DMS114 treated with DMSO at 0.1 percent for 48 hours (cell line): Measurements from ENCODE around the gene PITPNB.

Experiments
- DNase-seq: peaks from one replicate; lab custom pipeline; 2025; ENCODE audit not compliant: unreplicated experiment; lab: John Stamatoyannopoulos, UW

Gene PITPNB

GRCh38 chr22:27834364-27835185 lies 84.5 kb downstream of the PITPNB start:
- no peak for DNase-seq

DNA sequence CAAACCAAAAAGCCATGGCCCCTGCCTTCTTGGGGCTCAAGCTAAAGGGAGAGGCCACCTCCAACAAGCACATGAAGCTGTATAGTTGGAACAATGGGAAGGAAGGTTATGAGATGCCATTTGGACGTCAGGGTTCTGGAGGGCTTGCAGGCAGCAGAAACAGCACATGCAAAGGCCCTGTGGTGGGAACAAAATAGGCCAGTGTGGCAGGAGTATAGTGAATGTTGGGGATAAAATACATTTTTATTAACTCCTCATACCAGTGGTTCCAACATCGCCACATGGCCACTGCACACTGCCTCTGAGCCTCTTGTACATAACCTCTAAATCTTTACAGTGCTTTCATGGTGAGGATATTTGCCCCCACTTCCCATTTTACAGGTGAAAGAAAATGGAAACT lies 85.3 kb downstream of the PITPNB start:
- DNase-seq: no peak

DNA sequence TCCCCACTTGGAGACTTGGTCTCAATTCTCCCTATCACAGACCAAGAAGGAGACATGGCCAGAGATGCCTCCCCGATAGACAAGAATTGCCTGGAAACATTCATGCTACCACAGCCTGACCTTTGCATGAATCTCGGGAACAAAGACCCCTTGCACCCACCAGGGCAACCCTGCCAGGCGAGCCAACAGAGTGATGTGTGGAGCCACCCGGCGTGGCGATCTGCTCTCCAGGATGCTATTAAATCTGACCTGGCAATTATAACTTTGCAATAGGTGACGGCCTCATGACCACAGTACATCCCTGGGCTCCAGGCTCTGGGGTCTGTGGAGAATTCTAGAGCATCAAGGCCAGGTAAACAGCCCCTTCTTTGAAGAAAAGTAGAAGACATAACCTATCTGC lies 86.5 kb downstream of the PITPNB start:
- no peak for DNase-seq

- DNase-seq: no peak
Measured at GRCh38 chr22:27829620-27830019, 89.4 kb downstream of the PITPNB start.

DNA sequence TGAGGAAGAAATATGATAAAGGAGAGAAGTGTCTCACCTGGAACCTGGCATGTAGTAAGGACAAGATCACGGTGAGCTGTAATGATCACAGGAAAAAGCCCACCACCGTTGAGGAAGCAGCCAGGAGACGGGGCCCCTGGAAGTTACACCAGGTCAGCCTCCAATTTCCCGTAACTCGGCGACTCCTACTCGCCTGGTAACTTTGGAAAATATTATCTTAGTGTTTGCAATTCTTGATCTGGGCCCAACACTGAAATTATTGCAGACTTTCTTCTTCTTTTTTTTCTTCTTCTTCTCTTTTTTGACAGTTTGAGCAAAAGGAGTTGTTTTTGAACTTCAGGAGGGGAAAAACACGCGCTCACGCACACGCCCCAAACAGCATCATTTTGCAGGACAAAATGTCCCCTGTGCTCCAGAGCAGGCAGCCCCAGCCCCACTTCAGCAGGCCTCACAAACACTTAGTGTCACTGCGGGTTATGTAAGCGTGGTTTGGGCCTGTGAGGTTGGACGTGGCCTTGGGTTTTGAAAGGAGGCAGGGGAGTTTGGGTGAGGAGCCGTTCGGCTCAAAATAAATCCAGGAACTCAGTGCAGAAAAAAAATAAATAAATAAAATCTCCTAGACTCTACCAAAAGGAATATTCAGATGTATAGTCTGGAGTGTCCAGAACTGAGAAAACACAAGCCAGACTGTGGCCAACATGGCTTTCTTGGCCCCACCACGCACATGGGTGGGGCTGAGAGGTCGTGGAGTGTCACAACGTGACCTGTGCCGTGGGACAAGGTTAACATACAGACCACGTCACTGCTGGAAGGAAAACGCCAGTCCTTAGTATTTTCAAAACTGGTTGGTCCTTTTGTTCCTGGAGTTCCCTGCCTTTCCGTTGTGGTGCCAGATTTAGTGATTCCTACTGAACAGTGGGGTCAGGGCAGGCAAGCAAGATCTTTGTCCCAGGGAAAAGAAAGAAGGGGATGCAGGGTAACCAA lies 91.2 kb downstream of the PITPNB start:
- no peak for DNase-seq

DNA sequence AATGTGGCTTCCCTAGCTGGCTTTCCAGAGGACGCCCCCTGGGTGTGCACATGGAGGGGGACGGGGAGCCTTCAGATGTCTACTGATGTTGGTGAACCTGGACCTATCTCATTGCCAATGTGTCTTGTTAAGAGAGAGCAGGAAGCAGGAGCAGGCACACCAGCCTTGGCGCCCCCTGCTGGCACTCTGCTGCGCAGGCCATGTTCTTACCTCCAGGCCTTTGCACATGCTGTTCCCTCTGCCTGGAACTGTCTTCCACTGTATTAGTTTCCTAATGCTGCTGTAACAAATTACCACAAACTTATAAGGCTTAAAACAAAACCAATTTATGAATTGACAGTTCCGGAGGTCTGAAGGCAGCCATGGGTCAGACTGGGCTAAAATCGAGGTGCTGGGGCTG lies 93.9 kb downstream of the PITPNB start:
- DNase-seq: no peak

- no peak for DNase-seq
Measured at GRCh38 chr22:27823221-27823620, 95.8 kb downstream of the PITPNB start.

DNA sequence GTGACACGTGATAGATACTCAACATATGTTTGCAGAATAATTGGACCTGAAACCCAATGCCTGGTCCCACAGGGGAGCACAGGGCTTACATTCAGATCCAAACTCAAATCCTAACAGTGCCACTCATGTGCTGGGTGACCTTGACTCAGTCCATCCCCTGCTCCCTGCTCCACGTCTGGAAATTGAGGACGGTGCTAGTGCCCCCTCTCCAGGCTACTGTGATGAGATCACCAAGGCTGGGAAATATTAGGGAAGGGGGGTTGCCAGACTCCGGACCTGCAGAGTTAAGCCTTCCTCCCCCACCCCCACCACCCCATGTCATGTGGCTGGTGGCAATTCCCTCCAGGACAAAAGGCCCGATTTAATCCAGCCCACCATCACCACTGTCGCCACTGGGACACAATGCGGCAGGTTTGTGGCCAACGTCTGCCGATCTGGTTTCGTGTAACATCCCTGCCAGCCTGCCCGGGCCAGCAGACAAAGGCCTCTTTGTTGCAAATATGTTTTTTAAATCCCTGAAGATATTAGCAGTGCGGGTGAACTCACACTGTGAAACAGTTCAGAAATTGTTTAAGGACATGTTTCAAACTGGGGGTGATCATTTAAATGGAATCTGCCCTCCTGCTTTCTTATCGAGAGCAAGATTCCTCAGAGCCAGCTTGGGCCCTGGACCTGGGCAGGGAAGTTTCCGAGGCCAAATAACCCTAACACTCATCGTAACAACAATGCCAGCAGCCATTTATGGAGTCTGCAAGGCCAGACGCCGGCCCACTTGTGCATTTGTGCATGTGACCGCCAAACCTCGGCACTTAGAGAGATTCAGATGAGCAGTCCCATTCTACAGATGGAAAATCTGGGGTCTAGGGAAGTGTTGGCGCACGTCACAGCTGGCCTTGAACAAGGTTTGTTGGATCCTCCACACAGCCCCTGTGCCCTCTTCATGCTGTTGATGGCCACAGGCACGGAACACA lies 97.9 kb downstream of the PITPNB start:
- no peak for DNase-seq

DNA sequence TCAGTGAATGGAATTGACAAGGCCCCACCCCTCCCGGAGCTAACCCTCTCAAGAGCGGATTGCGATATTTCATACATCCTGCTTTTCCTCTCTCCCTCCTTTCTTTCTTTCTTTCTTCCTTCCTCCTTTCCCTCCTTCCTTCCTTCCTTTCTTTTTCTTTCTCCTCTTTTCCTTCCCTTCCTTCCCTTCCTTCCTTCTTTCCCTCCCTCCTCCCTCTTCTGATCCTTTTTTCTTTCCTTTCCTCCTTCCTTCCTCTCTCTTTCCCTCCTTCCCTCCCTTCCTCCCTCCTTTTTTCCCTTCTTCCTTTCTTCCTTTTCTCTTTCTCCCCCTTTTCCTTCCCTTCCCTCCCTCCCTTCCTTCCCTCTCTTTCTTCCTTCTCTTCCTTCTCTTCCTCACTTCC lies 102.5 kb downstream of the PITPNB start:
- DNase-seq: no peak

GRCh38 chr22:27815826-27816530 lies 103.1 kb downstream of the PITPNB start:
- DNase-seq: no peak

- DNase-seq: no peak
Measured at GRCh38 chr22:27814993-27815392, 104.1 kb downstream of the PITPNB start.

- DNase-seq: no peak
Measured at GRCh38 chr22:27811778-27812177, 107.3 kb downstream of the PITPNB start.

DNA sequence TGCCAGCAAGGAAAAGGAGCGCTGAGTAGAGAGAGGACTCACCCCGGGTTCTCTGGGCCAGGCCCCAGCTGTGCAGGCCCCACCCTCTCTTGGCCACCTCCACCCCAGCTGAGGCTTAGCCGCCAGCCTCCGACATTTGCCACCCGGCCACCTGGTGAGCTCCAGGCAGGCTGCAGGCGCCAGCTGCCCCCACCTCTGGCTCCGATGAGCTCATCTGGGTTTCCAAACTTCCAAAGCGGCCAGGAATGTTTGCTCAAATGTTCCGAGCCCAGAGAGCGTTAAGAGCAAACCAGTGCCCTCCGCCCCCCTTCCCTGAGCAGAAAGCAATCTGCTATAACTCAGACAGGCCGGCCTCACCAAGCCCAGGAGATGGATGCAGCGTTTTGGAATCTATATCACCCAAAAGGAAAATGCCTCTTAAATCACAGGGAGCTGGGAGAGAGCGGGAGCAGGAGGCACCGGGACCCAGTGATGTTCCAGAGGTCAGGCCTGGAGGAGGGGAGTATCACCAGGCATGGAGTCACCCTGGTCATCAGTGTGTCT lies 108.4 kb downstream of the PITPNB start:
- DNase-seq: no peak

DNA sequence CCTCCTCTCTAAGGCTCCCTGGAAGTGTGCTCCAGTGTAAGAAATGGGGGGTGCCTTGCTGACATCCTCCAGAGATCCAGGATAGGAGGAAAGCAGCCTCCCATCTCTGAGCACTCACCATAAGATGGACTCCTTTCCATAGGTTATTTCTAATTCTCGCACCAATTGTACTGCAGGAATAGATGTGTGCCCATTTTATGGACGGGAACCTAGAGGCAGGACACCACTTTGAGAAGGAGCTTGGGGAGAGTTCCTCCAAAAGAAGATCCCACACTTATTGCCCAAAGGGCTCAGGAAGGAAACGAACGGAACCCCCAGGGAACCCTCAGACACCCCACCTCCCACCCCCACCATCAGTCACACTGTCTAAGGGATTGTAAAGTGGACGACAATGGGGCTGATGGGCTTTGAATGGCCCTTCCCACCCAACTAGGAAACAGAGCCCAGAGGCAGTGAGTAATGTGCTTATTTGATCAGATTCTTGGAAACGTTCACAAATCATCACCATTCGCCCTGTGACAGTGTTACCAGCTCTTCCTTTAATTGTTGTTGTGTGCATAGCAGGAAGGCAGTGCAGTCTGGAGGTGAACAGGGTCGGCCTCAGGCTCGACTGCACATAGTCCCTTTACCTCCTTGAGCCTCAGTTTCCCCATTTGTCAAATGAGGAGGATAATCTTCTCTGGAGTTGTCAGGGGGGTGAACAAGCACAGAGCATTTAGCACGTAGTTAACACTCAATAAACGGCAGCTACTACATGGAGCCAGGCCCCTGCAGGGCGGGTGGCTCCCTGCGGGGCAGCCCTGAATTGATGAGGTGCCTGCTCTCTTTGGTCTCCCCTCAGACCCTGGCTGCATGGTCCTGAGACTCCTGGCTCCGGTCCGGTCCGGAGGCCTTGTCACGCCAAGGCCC lies 109.1 kb downstream of the PITPNB start:
- no peak for DNase-seq

- no peak for DNase-seq
Measured at GRCh38 chr22:27809226-27809603, 109.8 kb downstream of the PITPNB start.

- DNase-seq: no peak
Measured at GRCh38 chr22:27808451-27809225, 110.4 kb downstream of the PITPNB start.

- no peak for DNase-seq
Measured at GRCh38 chr22:27805841-27806240, 113.2 kb downstream of the PITPNB start.
